Natural killer cell (primary cell): ENCODE data around the gene FAM107B. TPM values are rescaled to one million over a fixed set of nuclear protein-coding genes. Genes with fewer than 3 reads are reported as not detected.

Source experiments
- ATAC-seq, 3 donors: fragments of 150-1000 bp in 2 of 3; fragments of 200-7000 bp in 1 of 3; cut with Tn5 transposase; 1 replicate in 1 of 3; 2 replicates in 2 of 3; pipeline ENCODE4 v1.10.0; 2021; ENCODE audit warnings: mild to moderate bottlenecking in 2 of 3, moderate library complexity in 2 of 3
- DNase-seq, 2 donors: peaks; one replicate each; pipeline versions ENCODE4 v3.0.0 to v3.0.0-alpha.2; 2013 to 2021; ENCODE audit warnings: mixed read lengths in 1 of 2
- H3K27ac ChIP-seq: one replicate; pipeline ENCODE4 v1.5.1; 2013; ENCODE audit warnings: mild to moderate bottlenecking, low read length
- H3K27me3 ChIP-seq: one replicate; pipeline ENCODE4 v1.6.1; 2013; ENCODE audit warnings: low read length; ENCODE audit not compliant: control insufficient read depth, insufficient read depth
- H3K36me3 ChIP-seq: one replicate; pipeline ENCODE4 v1.6.1; 2013; ENCODE audit warnings: low read length; ENCODE audit not compliant: control insufficient read depth, insufficient read depth
- H3K4me1 ChIP-seq: one replicate; pipeline ENCODE4 v1.6.1; 2013; ENCODE audit warnings: low read length; ENCODE audit not compliant: control insufficient read depth, insufficient read depth
- H3K4me3 ChIP-seq: one replicate; pipeline ENCODE4 v1.5.1; 2013; ENCODE audit warnings: low read length
- H3K9me3 ChIP-seq: one replicate; pipeline ENCODE4 v1.6.1; 2013; ENCODE audit warnings: low read length; ENCODE audit not compliant: control insufficient read depth, insufficient read depth
- H3K27ac Mint-ChIP-seq, 2 donors: one replicate each; pipeline ENCODE4 v1.8.0; 2022; ENCODE audit warnings: mild to moderate bottlenecking in 2 of 2, mixed read lengths in 2 of 2, moderate library complexity in 1 of 2
- H3K27me3 Mint-ChIP-seq, 2 donors: one replicate each; pipeline ENCODE4 v1.8.0; 2022; ENCODE audit warnings: low read depth in 2 of 2, mixed read lengths in 2 of 2
- H3K36me3 Mint-ChIP-seq: one replicate; pipeline ENCODE4 v1.8.0; 2022; ENCODE audit warnings: mixed read lengths
- H3K4me1 Mint-ChIP-seq, 2 donors: one replicate each; pipeline ENCODE4 v1.8.0; 2022; ENCODE audit warnings: mixed read lengths in 2 of 2
- H3K4me3 Mint-ChIP-seq: one replicate; pipeline ENCODE4 v1.8.0; 2022; ENCODE audit warnings: mild to moderate bottlenecking, moderate library complexity, mixed read lengths
- H3K9me3 Mint-ChIP-seq, 2 donors: one replicate each; pipeline ENCODE4 v1.8.0; 2022; ENCODE audit warnings: mixed read lengths in 2 of 2
- WGBS: methylation state at CpG from one replicate; pipeline ENCODE4 v1.1.7; 2013; ENCODE audit warnings: missing lambda C conversion rate; ENCODE audit not compliant: insufficient coverage; 5-methylcytosine and 5-hydroxymethylcytosine counted together
- intact Hi-C: fragments of 100-400 bp; cut with micrococcal nuclease; formaldehyde crosslinking; loops from one replicate; pipeline ENCODE4 v1.14.2; 2022
- total RNA-seq, 4 donors: library from RNA; stranded (reverse); fragments of 120-200 nt in 1 of 4; gene quantifications; one replicate each; pipeline versions ENCODE4 v1.2.3 to v1.2.4, GENCODE V29; 2013 to 2022
- TF ChIP-seq, protein P1 (sequence below): fragments of 200-600 bp; IDR thresholded peaks from one replicate; pipeline ENCODE4 v1.8.0; 2022; ENCODE audit warnings: antibody characterized with exemption

FAM107B gene
- total RNA-seq, 3 donors from 2014 or later (not counting 1 experiment from before 2014, with no cell fraction given) = 165 to 226 (median 224) TPM

DNA sequence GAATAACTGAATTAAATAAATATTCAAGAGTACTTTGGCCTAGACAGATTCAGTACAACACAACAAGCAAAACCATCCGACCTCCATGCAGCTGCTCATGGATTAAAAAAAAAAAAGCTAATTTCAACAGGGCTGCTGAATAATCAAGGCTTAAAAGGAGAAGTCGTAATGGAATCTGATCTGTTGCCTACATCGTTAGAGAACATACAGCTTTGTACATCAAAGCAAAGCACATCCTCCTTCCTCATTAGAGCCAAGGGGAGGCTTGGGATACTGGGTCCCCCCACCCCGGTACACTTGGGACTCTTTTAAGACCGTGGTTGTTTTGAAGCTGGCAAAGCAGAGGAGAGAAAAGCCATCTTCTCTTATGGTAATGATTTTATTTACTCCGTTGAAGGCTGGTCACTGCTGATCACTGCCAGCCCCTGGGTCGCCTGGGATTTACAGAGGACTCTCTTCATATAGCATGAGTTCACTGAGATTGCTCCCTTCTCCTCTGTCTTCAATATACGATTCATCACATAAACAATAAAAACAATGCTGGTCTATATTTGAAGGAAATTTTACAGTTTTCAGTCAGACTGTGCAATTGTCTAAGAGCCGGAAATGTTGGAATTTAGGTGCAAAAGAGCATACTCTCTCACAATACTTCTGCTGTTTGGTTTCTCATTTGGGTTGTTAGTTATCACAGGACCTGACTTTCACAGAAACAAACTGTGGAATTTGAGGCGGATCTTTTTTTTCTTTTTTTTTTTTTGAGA is 148.8 kb downstream of the FAM107B start:
- Mint-ChIP-seq H3K27me3 (no peaks in the 10 kb centered on the region), H3K4me1 (no peaks in the 10 kb centered on the region), H3K4me3 (no peak overlapping the region), H3K9me3 (no peaks in the 10 kb centered on the region), H3K27ac (no peak overlapping the region), H3K36me3 (no peaks in the 10 kb centered on the region)
- Histone ChIP-seq H3K9me3 (no peaks in the 10 kb centered on the region), H3K36me3 (no peaks in the 10 kb centered on the region), H3K27me3 (no peaks in the 10 kb centered on the region), H3K4me3 (no peak overlapping the region), H3K27ac (no peak overlapping the region), H3K4me1 (no peaks in the 10 kb centered on the region)
- ATAC-seq (no peak), DNase-seq (no peak)
- WGBS = 78% methylated on average over 7 of the region's 10 CpGs
- TF ChIP-seq, protein P1, sequence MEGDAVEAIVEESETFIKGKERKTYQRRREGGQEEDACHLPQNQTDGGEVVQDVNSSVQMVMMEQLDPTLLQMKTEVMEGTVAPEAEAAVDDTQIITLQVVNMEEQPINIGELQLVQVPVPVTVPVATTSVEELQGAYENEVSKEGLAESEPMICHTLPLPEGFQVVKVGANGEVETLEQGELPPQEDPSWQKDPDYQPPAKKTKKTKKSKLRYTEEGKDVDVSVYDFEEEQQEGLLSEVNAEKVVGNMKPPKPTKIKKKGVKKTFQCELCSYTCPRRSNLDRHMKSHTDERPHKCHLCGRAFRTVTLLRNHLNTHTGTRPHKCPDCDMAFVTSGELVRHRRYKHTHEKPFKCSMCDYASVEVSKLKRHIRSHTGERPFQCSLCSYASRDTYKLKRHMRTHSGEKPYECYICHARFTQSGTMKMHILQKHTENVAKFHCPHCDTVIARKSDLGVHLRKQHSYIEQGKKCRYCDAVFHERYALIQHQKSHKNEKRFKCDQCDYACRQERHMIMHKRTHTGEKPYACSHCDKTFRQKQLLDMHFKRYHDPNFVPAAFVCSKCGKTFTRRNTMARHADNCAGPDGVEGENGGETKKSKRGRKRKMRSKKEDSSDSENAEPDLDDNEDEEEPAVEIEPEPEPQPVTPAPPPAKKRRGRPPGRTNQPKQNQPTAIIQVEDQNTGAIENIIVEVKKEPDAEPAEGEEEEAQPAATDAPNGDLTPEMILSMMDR = no peak
- intact Hi-C loops = no loop called here

DNA sequence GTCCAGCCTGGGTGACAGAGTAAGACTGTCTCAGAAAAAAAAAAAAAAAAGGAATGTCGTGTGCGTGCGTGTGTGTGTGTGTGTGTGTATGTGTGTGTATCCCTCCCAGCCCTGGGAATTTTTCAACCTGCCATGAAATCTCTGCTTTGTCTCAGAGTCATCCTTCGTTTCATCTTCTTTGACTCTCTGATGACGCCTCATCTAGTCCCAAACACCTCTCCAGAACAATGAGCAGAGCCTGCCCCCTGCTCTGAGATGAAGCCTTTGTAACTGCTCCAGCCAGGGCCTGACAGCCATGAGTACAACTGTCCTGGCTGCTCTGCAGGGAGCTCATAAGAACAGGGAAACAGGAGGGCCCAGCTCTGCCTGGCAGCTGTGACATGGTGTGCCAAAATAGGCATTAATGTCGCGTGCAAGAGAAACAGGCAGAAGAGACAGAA is 149.5 kb downstream of the FAM107B start:
- Histone ChIP-seq H3K4me3 (no peak overlapping the region), H3K27ac (no peak overlapping the region), H3K27me3 (no peaks in the 10 kb centered on the region), H3K9me3 (no peaks in the 10 kb centered on the region), H3K36me3 (no peaks in the 10 kb centered on the region), H3K4me1 (no peaks in the 10 kb centered on the region)
- no peaks in the 10 kb centered on the region for H3K36me3 Mint-ChIP-seq
- H3K27me3 Mint-ChIP-seq = no peaks in the 10 kb centered on the region
- DNase-seq (no peak), ATAC-seq (no peak)
- no peaks in the 10 kb centered on the region for H3K4me1 Mint-ChIP-seq
- no peak overlapping the region for H3K27ac Mint-ChIP-seq
- 98% methylated on average over 4 of the region's 7 CpGs for WGBS
- intact Hi-C loops = no loop called here
- H3K4me3 Mint-ChIP-seq = no peak overlapping the region
- TF ChIP-seq, protein P1 = no peak
- no peaks in the 10 kb centered on the region for H3K9me3 Mint-ChIP-seq

DNA sequence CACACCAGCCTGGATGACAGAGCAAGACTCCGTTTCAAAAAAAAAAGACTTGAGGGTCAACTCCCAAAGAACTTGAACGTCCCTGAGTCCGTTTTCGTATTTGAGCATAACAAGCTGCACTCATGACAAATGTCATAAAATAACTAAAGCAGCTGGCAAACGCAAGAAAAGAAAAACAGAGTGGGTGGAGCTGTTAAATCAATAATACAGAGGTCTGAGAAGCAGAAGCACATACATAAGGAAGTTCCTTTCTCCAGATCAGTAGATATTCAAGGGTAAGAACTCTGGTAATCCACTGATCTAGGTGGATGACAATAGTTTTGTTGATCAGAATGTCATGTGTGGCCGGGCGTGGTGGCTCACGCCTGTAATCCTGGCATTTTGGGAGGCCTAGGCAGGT is 150.1 kb downstream of the FAM107B start:
- H3K4me1 ChIP-seq = no peaks in the 10 kb centered on the region

More for the DNA sequence above, 150.1 kb downstream of the FAM107B start:
- Histone ChIP-seq H3K9me3 (no peaks in the 10 kb centered on the region), H3K27ac (no peak overlapping the region), H3K4me3 (no peak overlapping the region), H3K27me3 (no peaks in the 10 kb centered on the region), H3K36me3 (no peaks in the 10 kb centered on the region)
- no peaks in the 10 kb centered on the region for H3K4me1 Mint-ChIP-seq
- H3K27ac Mint-ChIP-seq = no peak overlapping the region
- H3K9me3 Mint-ChIP-seq = no peaks in the 10 kb centered on the region
- intact Hi-C loops = no loop called here
- WGBS = 93% methylated on average over 8 of the region's 8 CpGs
- TF ChIP-seq, protein P1 = no peak
- H3K4me3 Mint-ChIP-seq = no peak overlapping the region
- no peak for DNase-seq
- ATAC-seq = no peak
- no peaks in the 10 kb centered on the region for H3K27me3 Mint-ChIP-seq
- no peaks in the 10 kb centered on the region for H3K36me3 Mint-ChIP-seq
